ENCODE data around the gene CLCN6.

CLCN6 gene

GRCh38 chr1:11771481-11772043 is 34.4 kb upstream of the CLCN6 start:
- H3K27ac ChIP-seq (replicated peaks), result no peak overlapping the region
- DNase-seq (ENCODE audit: low read depth in 1 of 2, low spot score in 1 of 2), result no peak
- H3K4me3 ChIP-seq (replicated peaks; ENCODE audit: insufficient read depth, low read length), result no peak overlapping the region
- TF ChIP-seq SPI1 (IDR thresholded peaks at IDR 0.05; ENCODE audit: borderline replicate concordance, low read depth), result no peak
- TF ChIP-seq, protein P1, sequence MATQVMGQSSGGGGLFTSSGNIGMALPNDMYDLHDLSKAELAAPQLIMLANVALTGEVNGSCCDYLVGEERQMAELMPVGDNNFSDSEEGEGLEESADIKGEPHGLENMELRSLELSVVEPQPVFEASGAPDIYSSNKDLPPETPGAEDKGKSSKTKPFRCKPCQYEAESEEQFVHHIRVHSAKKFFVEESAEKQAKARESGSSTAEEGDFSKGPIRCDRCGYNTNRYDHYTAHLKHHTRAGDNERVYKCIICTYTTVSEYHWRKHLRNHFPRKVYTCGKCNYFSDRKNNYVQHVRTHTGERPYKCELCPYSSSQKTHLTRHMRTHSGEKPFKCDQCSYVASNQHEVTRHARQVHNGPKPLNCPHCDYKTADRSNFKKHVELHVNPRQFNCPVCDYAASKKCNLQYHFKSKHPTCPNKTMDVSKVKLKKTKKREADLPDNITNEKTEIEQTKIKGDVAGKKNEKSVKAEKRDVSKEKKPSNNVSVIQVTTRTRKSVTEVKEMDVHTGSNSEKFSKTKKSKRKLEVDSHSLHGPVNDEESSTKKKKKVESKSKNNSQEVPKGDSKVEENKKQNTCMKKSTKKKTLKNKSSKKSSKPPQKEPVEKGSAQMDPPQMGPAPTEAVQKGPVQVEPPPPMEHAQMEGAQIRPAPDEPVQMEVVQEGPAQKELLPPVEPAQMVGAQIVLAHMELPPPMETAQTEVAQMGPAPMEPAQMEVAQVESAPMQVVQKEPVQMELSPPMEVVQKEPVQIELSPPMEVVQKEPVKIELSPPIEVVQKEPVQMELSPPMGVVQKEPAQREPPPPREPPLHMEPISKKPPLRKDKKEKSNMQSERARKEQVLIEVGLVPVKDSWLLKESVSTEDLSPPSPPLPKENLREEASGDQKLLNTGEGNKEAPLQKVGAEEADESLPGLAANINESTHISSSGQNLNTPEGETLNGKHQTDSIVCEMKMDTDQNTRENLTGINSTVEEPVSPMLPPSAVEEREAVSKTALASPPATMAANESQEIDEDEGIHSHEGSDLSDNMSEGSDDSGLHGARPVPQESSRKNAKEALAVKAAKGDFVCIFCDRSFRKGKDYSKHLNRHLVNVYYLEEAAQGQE (IDR thresholded peaks at IDR 0.05; ENCODE audit: insufficient replicate concordance, low read depth), result no peak
- TF ChIP-seq GABPA (IDR thresholded peaks at IDR 0.05; ENCODE audit: low read depth), result no peak
- no peak for TF ChIP-seq POLR2AphosphoS5 (IDR thresholded peaks at IDR 0.05; ENCODE audit: low read depth)
- TF ChIP-seq, protein P2, sequence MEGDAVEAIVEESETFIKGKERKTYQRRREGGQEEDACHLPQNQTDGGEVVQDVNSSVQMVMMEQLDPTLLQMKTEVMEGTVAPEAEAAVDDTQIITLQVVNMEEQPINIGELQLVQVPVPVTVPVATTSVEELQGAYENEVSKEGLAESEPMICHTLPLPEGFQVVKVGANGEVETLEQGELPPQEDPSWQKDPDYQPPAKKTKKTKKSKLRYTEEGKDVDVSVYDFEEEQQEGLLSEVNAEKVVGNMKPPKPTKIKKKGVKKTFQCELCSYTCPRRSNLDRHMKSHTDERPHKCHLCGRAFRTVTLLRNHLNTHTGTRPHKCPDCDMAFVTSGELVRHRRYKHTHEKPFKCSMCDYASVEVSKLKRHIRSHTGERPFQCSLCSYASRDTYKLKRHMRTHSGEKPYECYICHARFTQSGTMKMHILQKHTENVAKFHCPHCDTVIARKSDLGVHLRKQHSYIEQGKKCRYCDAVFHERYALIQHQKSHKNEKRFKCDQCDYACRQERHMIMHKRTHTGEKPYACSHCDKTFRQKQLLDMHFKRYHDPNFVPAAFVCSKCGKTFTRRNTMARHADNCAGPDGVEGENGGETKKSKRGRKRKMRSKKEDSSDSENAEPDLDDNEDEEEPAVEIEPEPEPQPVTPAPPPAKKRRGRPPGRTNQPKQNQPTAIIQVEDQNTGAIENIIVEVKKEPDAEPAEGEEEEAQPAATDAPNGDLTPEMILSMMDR (IDR thresholded peaks at IDR 0.05; ENCODE audit: insufficient read depth, low read length), result no peak
- H3K27me3 ChIP-seq (ENCODE audit: insufficient read depth, poor library complexity, severe bottlenecking), result no peaks in the 10 kb centered on the region

- no peaks in the 10 kb centered on the region for H3K27me3 ChIP-seq (ENCODE audit: insufficient read depth, poor library complexity, severe bottlenecking)
- no peak overlapping the region for H3K4me3 ChIP-seq (replicated peaks; ENCODE audit: insufficient read depth, low read length)
- H3K27ac ChIP-seq (replicated peaks), result no peak overlapping the region
- TF ChIP-seq SPI1 (IDR thresholded peaks at IDR 0.05; ENCODE audit: borderline replicate concordance, low read depth), result no peak
- TF ChIP-seq, protein P2 (IDR thresholded peaks at IDR 0.05; ENCODE audit: insufficient read depth, low read length), result no peak
- TF ChIP-seq GABPA (IDR thresholded peaks at IDR 0.05; ENCODE audit: low read depth), result no peak
- TF ChIP-seq, protein P1 (IDR thresholded peaks at IDR 0.05; ENCODE audit: insufficient replicate concordance, low read depth), result no peak
- no peak for TF ChIP-seq POLR2AphosphoS5 (IDR thresholded peaks at IDR 0.05; ENCODE audit: low read depth)
- no peak for DNase-seq (ENCODE audit: low read depth in 1 of 2, low spot score in 1 of 2)
Observed at GRCh38 chr1:11772458-11772857, 33.5 kb upstream of the CLCN6 start.

GRCh38 chr1:11774753-11775152 is 31.2 kb upstream of the CLCN6 start:
- H3K4me3 ChIP-seq (replicated peaks; ENCODE audit: insufficient read depth, low read length), result no peak overlapping the region
- no peak for TF ChIP-seq POLR2AphosphoS5 (IDR thresholded peaks at IDR 0.05; ENCODE audit: low read depth)
- no peaks in the 10 kb centered on the region for H3K27me3 ChIP-seq (ENCODE audit: insufficient read depth, poor library complexity, severe bottlenecking)
- H3K27ac ChIP-seq (replicated peaks), result no peak overlapping the region
- DNase-seq (ENCODE audit: low read depth in 1 of 2, low spot score in 1 of 2), result no peak

DNA sequence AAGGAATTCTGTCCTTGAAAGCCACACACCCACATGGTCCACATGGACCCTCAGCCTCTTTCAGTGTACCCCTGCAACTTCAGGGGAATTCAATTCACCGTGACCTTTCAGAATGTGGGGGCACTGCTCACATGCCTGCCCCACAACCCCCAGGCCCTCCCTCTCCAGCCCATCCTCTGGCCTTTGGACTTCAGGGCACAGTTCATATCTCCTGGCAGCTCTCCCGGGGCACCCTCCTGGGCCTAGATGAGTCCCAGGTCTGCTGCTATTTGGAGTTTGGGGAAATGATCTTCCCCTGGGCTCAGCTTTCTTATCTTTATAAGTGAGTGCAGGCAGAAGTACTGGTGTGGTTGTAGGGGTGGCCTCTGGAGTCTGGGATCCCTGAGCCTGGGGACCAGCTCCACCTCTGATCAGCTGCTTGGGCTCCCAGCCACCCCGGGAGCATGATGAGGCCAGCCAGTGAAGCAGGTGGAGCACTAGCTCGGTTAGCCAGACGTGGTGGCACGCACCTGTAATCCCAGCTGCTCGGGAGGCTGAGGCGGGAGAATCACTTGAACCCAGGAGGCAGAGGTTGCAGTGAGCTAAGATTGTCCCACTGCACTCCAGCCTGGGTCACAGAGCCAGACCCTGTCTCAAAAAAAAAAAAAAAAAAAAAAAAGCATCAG is 28.2 kb upstream of the CLCN6 start:
- H3K27me3 ChIP-seq (ENCODE audit: insufficient read depth, poor library complexity, severe bottlenecking), result no peaks in the 10 kb centered on the region
- DNase-seq (ENCODE audit: low read depth in 1 of 2, low spot score in 1 of 2), result no peak
- H3K27ac ChIP-seq (replicated peaks), result no peak overlapping the region
- no peak overlapping the region for H3K4me3 ChIP-seq (replicated peaks; ENCODE audit: insufficient read depth, low read length)
- no peak for TF ChIP-seq SPI1 (IDR thresholded peaks at IDR 0.05; ENCODE audit: borderline replicate concordance, low read depth)
- TF ChIP-seq GABPA (IDR thresholded peaks at IDR 0.05; ENCODE audit: low read depth), result no peak
- TF ChIP-seq, protein P2 (IDR thresholded peaks at IDR 0.05; ENCODE audit: insufficient read depth, low read length), result no peak
- TF ChIP-seq POLR2AphosphoS5 (IDR thresholded peaks at IDR 0.05; ENCODE audit: low read depth), result no peak
- TF ChIP-seq, protein P1 (IDR thresholded peaks at IDR 0.05; ENCODE audit: insufficient replicate concordance, low read depth), result no peak

Data from HL-60 (cell line).